DOHH2 (cell line): ENCODE measurements around the gene ENTPD8.

ENCODE experiments used
- CTCF ChIP-seq: fragments of 200-600 bp; sonication (generic); IDR thresholded peaks from one replicate; pipeline ENCODE4 v1.5.1; 2014; ENCODE audit warnings: antibody characterized with exemption, mild to moderate bottlenecking, low read depth, low read length; ENCODE audit not compliant: poor library complexity, severe bottlenecking
- EZH2phosphoT487 ChIP-seq: fragments of 200-600 bp; sonication (generic); IDR thresholded peaks from 2 replicates; pipeline ENCODE4 v1.6.1; 2017; ENCODE audit warnings: borderline replicate concordance, mild to moderate bottlenecking, antibody characterized with exemption, low read length, moderate library complexity, mixed read lengths

- TF ChIP-seq CTCF, result no peak
- TF ChIP-seq EZH2phosphoT487, result no peak
These were observed at the start of gene ENTPD8 for GRCh38 chr9:137441289-137441934.
